Measurements from ENCODE around the gene LIN52. TPM values are rescaled to one million over a fixed set of nuclear protein-coding genes. Genes with fewer than 3 reads are reported as not detected.

Gene LIN52
- total RNA-seq, 1 donor from 2014 or later: 13.4 TPM

DNA sequence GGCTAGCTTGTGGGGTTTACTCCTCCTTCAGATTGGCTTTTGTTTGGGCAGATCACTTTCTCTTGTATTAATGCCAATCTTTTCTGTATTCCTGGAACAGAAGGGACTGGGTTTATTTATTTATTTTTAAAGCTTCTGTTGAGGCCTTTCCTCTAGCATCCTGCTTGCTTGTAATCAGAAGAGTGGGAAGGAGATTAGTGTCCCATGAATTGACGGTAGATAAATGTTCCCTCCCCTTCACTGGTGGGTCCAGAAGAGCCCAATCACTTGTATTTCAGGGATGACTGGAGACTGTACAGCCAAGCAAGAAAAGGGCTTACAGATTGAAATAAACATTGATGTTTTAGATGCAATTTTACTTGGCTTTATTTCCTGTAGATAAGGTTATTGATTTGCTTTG lies 71.0 kb downstream of the LIN52 start:
- TF ChIP-seq, protein P1, sequence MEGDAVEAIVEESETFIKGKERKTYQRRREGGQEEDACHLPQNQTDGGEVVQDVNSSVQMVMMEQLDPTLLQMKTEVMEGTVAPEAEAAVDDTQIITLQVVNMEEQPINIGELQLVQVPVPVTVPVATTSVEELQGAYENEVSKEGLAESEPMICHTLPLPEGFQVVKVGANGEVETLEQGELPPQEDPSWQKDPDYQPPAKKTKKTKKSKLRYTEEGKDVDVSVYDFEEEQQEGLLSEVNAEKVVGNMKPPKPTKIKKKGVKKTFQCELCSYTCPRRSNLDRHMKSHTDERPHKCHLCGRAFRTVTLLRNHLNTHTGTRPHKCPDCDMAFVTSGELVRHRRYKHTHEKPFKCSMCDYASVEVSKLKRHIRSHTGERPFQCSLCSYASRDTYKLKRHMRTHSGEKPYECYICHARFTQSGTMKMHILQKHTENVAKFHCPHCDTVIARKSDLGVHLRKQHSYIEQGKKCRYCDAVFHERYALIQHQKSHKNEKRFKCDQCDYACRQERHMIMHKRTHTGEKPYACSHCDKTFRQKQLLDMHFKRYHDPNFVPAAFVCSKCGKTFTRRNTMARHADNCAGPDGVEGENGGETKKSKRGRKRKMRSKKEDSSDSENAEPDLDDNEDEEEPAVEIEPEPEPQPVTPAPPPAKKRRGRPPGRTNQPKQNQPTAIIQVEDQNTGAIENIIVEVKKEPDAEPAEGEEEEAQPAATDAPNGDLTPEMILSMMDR (IDR thresholded peaks at IDR 0.05; ENCODE audit: unreplicated experiment): no peak
- Mint-ChIP-seq H3K4me3 (ENCODE audit: low read depth) (no peak overlapping the region), H3K27me3 (no peaks in the 10 kb centered on the region), H3K36me3 (ENCODE audit: insufficient read depth) (peaks cover 2% of the 10 kb centered on the region), H3K4me1 (ENCODE audit: low read depth) (peaks cover 4% of the 10 kb centered on the region), H3K9me3 (ENCODE audit: low read depth) (no peaks in the 10 kb centered on the region), H3K27ac (peak overlapping the region; percentile 83)
- DNase-seq (ENCODE audit: low spot score, unreplicated experiment): no peak

DNA sequence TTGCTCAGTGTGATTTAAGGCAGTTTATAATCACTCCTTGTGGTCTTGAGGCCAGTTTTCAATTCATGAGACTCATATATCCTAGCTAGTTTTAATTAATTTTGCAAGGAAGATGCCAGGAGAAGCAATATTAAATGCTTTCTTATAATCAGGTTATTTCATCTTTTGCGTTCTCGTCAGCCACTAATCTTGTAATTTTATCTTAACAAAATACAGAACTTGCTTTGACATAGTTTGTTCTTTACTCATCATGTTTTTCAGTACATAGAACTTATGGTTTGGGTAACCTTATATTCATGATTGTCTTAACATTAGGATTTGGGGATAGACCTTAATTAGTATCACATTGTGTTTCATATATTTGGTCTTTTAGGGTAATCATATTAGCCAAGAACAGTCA lies 76.0 kb downstream of the LIN52 start:
- H3K36me3 Mint-ChIP-seq (ENCODE audit: insufficient read depth): peaks cover 3% of the 10 kb centered on the region
- no peak overlapping the region for H3K4me3 Mint-ChIP-seq (ENCODE audit: low read depth)
- no peak for DNase-seq (ENCODE audit: low spot score, unreplicated experiment)
- no peak overlapping the region for H3K27ac Mint-ChIP-seq
- no peaks in the 10 kb centered on the region for H3K4me1 Mint-ChIP-seq (ENCODE audit: low read depth)
- no peaks in the 10 kb centered on the region for H3K9me3 Mint-ChIP-seq (ENCODE audit: low read depth)
- TF ChIP-seq, protein P1 (IDR thresholded peaks at IDR 0.05; ENCODE audit: unreplicated experiment): no peak
- H3K27me3 Mint-ChIP-seq: no peaks in the 10 kb centered on the region

DNA sequence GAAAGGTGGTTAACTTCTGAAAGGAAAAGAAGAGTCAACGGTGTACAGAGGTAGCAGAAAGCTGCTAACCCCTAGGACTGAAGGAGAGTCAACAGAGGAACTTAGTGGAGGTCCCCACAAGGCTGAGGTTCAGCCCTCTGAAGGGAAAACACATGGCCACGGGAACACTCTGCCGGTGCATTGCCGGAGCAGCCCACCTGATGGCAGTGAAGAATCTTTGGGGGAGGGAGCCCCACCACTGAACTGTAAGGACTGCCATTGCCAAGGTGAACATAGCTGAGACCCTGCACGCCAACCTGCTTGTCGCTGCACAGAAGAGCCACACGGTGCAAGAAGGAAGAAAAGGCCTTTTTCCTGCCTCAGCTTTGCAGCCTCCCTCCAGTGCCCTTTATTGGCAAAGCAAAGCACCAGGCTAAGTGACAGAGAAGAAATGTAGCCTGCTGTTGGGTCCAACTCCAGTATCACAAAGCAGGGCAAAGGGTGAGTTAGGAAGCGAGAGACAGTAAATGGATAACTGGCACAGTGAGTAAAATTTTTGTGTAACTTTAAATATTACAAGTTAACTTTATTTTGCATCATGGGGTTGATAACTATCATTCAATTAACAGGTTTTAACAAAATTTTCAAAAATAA lies 76.9 kb downstream of the LIN52 start:
- Mint-ChIP-seq H3K4me3 (ENCODE audit: low read depth) (no peak overlapping the region), H3K27me3 (no peaks in the 10 kb centered on the region), H3K4me1 (ENCODE audit: low read depth) (no peaks in the 10 kb centered on the region), H3K9me3 (ENCODE audit: low read depth) (no peaks in the 10 kb centered on the region), H3K27ac (peak overlapping the region; percentile 59), H3K36me3 (ENCODE audit: insufficient read depth) (peaks cover 3% of the 10 kb centered on the region)
- no peak for DNase-seq (ENCODE audit: low spot score, unreplicated experiment)
- TF ChIP-seq, protein P1 (IDR thresholded peaks at IDR 0.05; ENCODE audit: unreplicated experiment): no peak

DNA sequence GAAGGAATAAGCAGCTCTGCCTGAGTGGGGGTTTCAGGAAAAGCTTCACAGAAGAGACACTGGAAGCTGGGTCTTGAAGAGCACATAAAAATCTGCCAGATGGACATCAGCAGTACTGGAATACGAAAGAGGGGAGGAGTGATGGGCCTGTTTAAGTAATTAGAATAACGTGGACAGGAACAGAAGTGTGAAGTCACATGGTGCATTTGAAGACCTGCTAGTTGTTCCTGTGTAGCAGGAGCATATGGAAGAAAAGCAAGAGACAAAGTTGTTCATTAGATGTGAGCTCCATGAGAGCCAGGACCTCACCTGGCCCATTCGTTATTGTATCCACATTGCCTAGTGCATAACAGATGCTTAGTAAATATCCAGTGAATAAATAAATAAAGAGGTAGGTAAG lies 85.2 kb downstream of the LIN52 start:
- Mint-ChIP-seq H3K27ac (no peak overlapping the region), H3K4me3 (ENCODE audit: low read depth) (no peak overlapping the region), H3K9me3 (ENCODE audit: low read depth) (no peaks in the 10 kb centered on the region), H3K27me3 (no peaks in the 10 kb centered on the region), H3K36me3 (ENCODE audit: insufficient read depth) (no peaks in the 10 kb centered on the region), H3K4me1 (ENCODE audit: low read depth) (no peaks in the 10 kb centered on the region)
- TF ChIP-seq, protein P1 (IDR thresholded peaks at IDR 0.05; ENCODE audit: unreplicated experiment): no peak
- DNase-seq (ENCODE audit: low spot score, unreplicated experiment): no peak

DNA sequence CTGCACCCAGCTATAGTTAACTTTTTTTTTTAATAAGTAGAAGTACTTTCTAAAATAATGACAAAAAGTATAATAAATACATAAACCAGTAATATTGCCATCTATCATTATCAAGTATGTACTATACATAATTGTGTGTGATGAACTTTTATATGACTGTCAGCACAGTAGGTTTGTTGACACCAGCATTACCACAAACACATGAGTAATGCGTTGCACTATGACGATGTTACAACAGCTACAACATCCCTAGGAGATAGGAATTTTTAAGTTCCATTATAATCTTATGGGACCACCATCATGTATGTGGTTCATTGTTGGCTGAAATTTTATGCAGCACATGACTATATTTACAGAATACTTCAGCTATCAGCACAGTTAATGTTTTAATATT lies 91.6 kb downstream of the LIN52 start:
- Mint-ChIP-seq H3K4me3 (ENCODE audit: low read depth) (no peak overlapping the region), H3K4me1 (ENCODE audit: low read depth) (no peaks in the 10 kb centered on the region), H3K9me3 (ENCODE audit: low read depth) (no peaks in the 10 kb centered on the region), H3K27ac (no peak overlapping the region), H3K27me3 (no peaks in the 10 kb centered on the region), H3K36me3 (ENCODE audit: insufficient read depth) (peaks cover 2% of the 10 kb centered on the region)
- no peak for DNase-seq (ENCODE audit: low spot score, unreplicated experiment)
- TF ChIP-seq, protein P1 (IDR thresholded peaks at IDR 0.05; ENCODE audit: unreplicated experiment): no peak
